ENCODE data around the gene LPCAT2. TPM values are rescaled to one million over a fixed set of nuclear protein-coding genes. Genes with fewer than 3 reads are reported as not detected.
A peak's percentile ranks its signal among the peaks of the same experiment; 100 is the strongest.

LPCAT2 gene
- total RNA-seq, 6 donors from 2014 or later: 14.4 to 33.9 (median 26.9) TPM

- DNase-seq (peak in 1 of 2 donors; percentile 60), ATAC-seq (ENCODE audit: low FRiP score in 2 of 2) (peak in 1 of 2 donors; percentile 68)
- H3K4me3 ChIP-seq: no peak overlapping the region
- no peak for TF ChIP-seq POLR2A (IDR thresholded peaks at IDR 0.05)
- no peak for TF ChIP-seq POLR2AphosphoS5 (IDR thresholded peaks at IDR 0.05)
- TF ChIP-seq EP300 (IDR thresholded peaks at IDR 0.05): no peak
- no peak for TF ChIP-seq CTCF (IDR thresholded peaks at IDR 0.05)
- H3K27ac ChIP-seq: no peak overlapping the region
- WGBS, 2 donors: 28 to 35% methylated on average over 2 to 3 of the region's 3 CpGs
- no peaks in the 10 kb centered on the region for H3K9me3 ChIP-seq
- H3K36me3 ChIP-seq: peaks cover 0 to 12% (median 5%) of the 10 kb centered on the region in 4 donors
- H3K4me1 ChIP-seq: peaks cover 15 to 40% (median 28%) of the 10 kb centered on the region in 4 donors
- H3K27me3 ChIP-seq: no peaks in the 10 kb centered on the region
Measured at GRCh38 chr16:55500530-55501011, 8.3 kb upstream of the LPCAT2 start.

- Histone ChIP-seq H3K9me3 (no peaks in the 10 kb centered on the region), H3K4me1 (peaks cover 15 to 34% (median 26%) of the 10 kb centered on the region in 4 donors), H3K4me3 (no peak overlapping the region), H3K27me3 (no peaks in the 10 kb centered on the region), H3K36me3 (peaks cover 0 to 17% (median 8%) of the 10 kb centered on the region in 4 donors), H3K27ac (no peak overlapping the region)
- TF ChIP-seq CTCF (IDR thresholded peaks at IDR 0.05): no peak
- TF ChIP-seq EP300 (IDR thresholded peaks at IDR 0.05): no peak
- no peak for TF ChIP-seq POLR2A (IDR thresholded peaks at IDR 0.05)
- TF ChIP-seq POLR2AphosphoS5 (IDR thresholded peaks at IDR 0.05): no peak
- DNase-seq (no peak), ATAC-seq (ENCODE audit: low FRiP score in 2 of 2) (no peak)
- WGBS, 2 donors: 74 to 82% methylated on average over 9 of the region's 9 CpGs
Measured at GRCh38 chr16:55501549-55502322, 7.1 kb upstream of the LPCAT2 start.

- Histone ChIP-seq H3K27ac (peak overlapping the region in 1 of 4 donors; percentile 13), H3K4me1 (peaks cover 15 to 34% (median 26%) of the 10 kb centered on the region in 4 donors), H3K27me3 (no peaks in the 10 kb centered on the region), H3K36me3 (peaks cover 0 to 14% (median 5%) of the 10 kb centered on the region in 4 donors), H3K4me3 (no peak overlapping the region), H3K9me3 (no peaks in the 10 kb centered on the region)
- peak; percentile 64 to 78 for ATAC-seq (ENCODE audit: low FRiP score in 2 of 2)
- 58 to 65% methylated on average over 3 to 13 of the region's 13 CpGs for WGBS, 2 donors
- TF ChIP-seq CTCF (IDR thresholded peaks at IDR 0.05): no peak
- TF ChIP-seq POLR2AphosphoS5 (IDR thresholded peaks at IDR 0.05): peak; percentile 56 to 69
- no peak for TF ChIP-seq POLR2A (IDR thresholded peaks at IDR 0.05)
- TF ChIP-seq EP300 (IDR thresholded peaks at IDR 0.05): no peak
- peak; percentile 63 to 80 for DNase-seq
Measured at GRCh38 chr16:55502801-55503366, 6.0 kb upstream of the LPCAT2 start.

- WGBS, 2 donors: 88 to 90% methylated on average over 8 of the region's 8 CpGs
- H3K27me3 ChIP-seq: no peaks in the 10 kb centered on the region
- DNase-seq: no peak
- H3K4me3 ChIP-seq: no peak overlapping the region
- H3K4me1 ChIP-seq: peaks cover 20 to 39% (median 28%) of the 10 kb centered on the region in 4 donors
- H3K27ac ChIP-seq: no peak overlapping the region
- ATAC-seq (ENCODE audit: low FRiP score in 2 of 2): no peak
- H3K36me3 ChIP-seq: peaks cover 0 to 11% (median 4%) of the 10 kb centered on the region in 4 donors
- H3K9me3 ChIP-seq: no peaks in the 10 kb centered on the region
- no peak for TF ChIP-seq POLR2AphosphoS5 (IDR thresholded peaks at IDR 0.05)
- TF ChIP-seq EP300 (IDR thresholded peaks at IDR 0.05): no peak
- no peak for TF ChIP-seq CTCF (IDR thresholded peaks at IDR 0.05)
- TF ChIP-seq POLR2A (IDR thresholded peaks at IDR 0.05): no peak
Measured at GRCh38 chr16:55503726-55504550, 4.9 kb upstream of the LPCAT2 start.
